PC-9 (cell line): ENCODE measurements around the gene CRPPA. TPM values are rescaled to one million over a fixed set of nuclear protein-coding genes. Genes with fewer than 3 reads are reported as not detected.

Experiments used
- BruUV-seq: library from RNA; stranded (reverse); fragments of 400-500 nt; replicated peaks from 2 replicates; lab custom pipeline; 2021; lab: Mats Ljungman, UMichigan
- CTCF ChIA-PET: fragments of 300-600 bp; sonication (Branson Sonifier 250); formaldehyde crosslinking; loops from one replicate; lab custom pipeline; 2022; ENCODE audit warnings: antibody characterized with exemption; lab: Charles Lee
- POLR2A ChIA-PET: fragments of 300-600 bp; sonication (Branson Sonifier 250); formaldehyde crosslinking; loops from one replicate; lab custom pipeline; 2022; ENCODE audit warnings: antibody characterized with exemption; ENCODE audit not compliant: unreplicated experiment; lab: Charles Lee
- DNase-seq, 2 experiments: peaks; one replicate each; pipeline versions ENCODE4 v3.0.0 to v3.0.0-alpha.2; 2015 to 2022; ENCODE audit warnings: mixed read lengths in 1 of 2
- H2AFZ ChIP-seq: fragments of 200-600 bp; sonication (generic); 2 replicates; pipeline ENCODE4 v1.8.1; 2017; ENCODE audit warnings: antibody characterized with exemption
- H3F3A ChIP-seq: fragments of 200-600 bp; sonication (generic); 2 replicates; pipeline ENCODE4 v1.8.1; 2017; ENCODE audit warnings: antibody characterized with exemption, mild to moderate bottlenecking, low read depth; ENCODE audit not compliant: insufficient read depth
- H3K27ac ChIP-seq: fragments of 200-600 bp; sonication (generic); 2 replicates; pipeline ENCODE4 v1.6.1; 2016; ENCODE audit warnings: mixed run types
- H3K27me3 ChIP-seq: fragments of 200-600 bp; sonication (generic); 2 replicates; pipeline ENCODE4 v1.6.1; 2016; ENCODE audit warnings: low read depth, mixed run types; ENCODE audit not compliant: insufficient read depth
- H3K36me3 ChIP-seq: fragments of 200-600 bp; sonication (generic); 2 replicates; pipeline ENCODE4 v1.6.1; 2016; ENCODE audit warnings: low read depth, mixed run types
- H3K4me1 ChIP-seq: fragments of 200-600 bp; sonication (generic); replicated peaks from 2 replicates; pipeline ENCODE4 v1.6.1; 2016; ENCODE audit warnings: mixed run types; ENCODE audit not compliant: insufficient read depth
- H3K4me2 ChIP-seq: fragments of 200-600 bp; sonication (generic); 2 replicates; pipeline ENCODE4 v1.6.1; 2017; ENCODE audit warnings: mixed run types
- H3K4me3 ChIP-seq: fragments of 200-600 bp; sonication (generic); 2 replicates; pipeline ENCODE4 v1.6.1; 2016; ENCODE audit warnings: mixed run types
- H3K79me2 ChIP-seq: fragments of 200-600 bp; sonication (generic); 2 replicates; pipeline ENCODE4 v1.6.1; 2017; ENCODE audit warnings: low read depth, mixed run types
- H3K9me2 ChIP-seq: fragments of 200-600 bp; sonication (generic); 2 replicates; pipeline ENCODE4 v1.8.1; 2017; ENCODE audit warnings: mild to moderate bottlenecking; ENCODE audit not compliant: insufficient read depth
- H3K9me3 ChIP-seq: fragments of 200-600 bp; sonication (generic); 2 replicates; pipeline ENCODE4 v1.8.1; 2016; ENCODE audit warnings: low read depth; ENCODE audit not compliant: insufficient read depth
- H4K20me1 ChIP-seq: fragments of 200-600 bp; sonication (generic); 2 replicates; pipeline ENCODE4 v1.8.1; 2017; ENCODE audit not compliant: insufficient read depth
- CTCF ChIP-seq: fragments of 200-600 bp; sonication (generic); conservative IDR thresholded peaks from 2 replicates; pipeline ENCODE4 v1.6.1; 2017; ENCODE audit warnings: mixed run types, antibody characterized with exemption, mild to moderate bottlenecking, moderate library complexity
- EZH2 ChIP-seq: fragments of 200-600 bp; sonication (generic); IDR thresholded peaks from 2 replicates; pipeline ENCODE4 v1.8.0; 2017; ENCODE audit warnings: antibody characterized with exemption, low read depth
- intact Hi-C: fragments of 100-400 bp; cut with micrococcal nuclease; formaldehyde crosslinking; loops from one replicate; pipeline ENCODE4 v1.10.0; 2022; ENCODE audit not compliant: unreplicated experiment
- total RNA-seq: library from RNA; stranded (reverse); gene quantifications from 2 replicates; pipeline ENCODE4 v1.2.3, GENCODE V29; 2021

CRPPA gene
- total RNA-seq, 1 experiment from 2014 or later = 9.2 TPM

GRCh38 chr7:16438988-16439387, 17.6 kb upstream of the CRPPA start:
- H3K27ac ChIP-seq = no peak overlapping the region
- no peaks in the 10 kb centered on the region for H3F3A ChIP-seq
- H3K4me1 ChIP-seq = 0 out of 2 replicates have a peak, but pooled peaks cover 5% of the 10 kb centered on the region
- H3K27me3 ChIP-seq = no peaks in the 10 kb centered on the region
- H4K20me1 ChIP-seq = no peaks in the 10 kb centered on the region
- no peaks in the 10 kb centered on the region for H3K36me3 ChIP-seq
- no peaks in the 10 kb centered on the region for H3K9me3 ChIP-seq
- TF ChIP-seq CTCF = no peak
- no peak for TF ChIP-seq EZH2
- no peak overlapping the region for H3K4me2 ChIP-seq
- no peak for DNase-seq
- POLR2A ChIA-PET = no interaction called here
- no peak overlapping the region for H3K4me3 ChIP-seq
- CTCF ChIA-PET = no interaction called here
- no peaks in the 10 kb centered on the region for H3K9me2 ChIP-seq
- H2AFZ ChIP-seq = no peak overlapping the region
- no peaks in the 10 kb centered on the region for H3K79me2 ChIP-seq
- intact Hi-C loops = no loop called here
- no TSS peak for BruUV-seq

DNA sequence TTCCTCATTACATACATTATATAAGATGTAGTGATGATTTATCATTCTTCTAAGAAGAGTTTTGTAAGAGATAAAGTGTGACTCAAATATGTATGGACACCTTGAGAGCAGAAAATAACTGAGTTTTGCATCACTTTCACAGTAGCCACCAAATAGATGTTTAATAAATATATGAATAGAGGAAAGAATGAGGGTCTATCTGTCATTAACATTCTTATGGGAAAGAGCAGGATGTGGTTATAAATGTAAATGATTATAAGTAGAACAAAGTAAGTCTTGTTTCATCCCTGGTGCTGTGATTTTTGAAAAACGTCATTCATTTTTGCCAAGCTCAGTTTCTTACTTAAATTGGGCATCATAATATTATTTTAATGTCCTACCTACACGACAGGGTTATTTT, 15.0 kb upstream of the CRPPA start:
- BruUV-seq = no TSS peak
- no peak for TF ChIP-seq EZH2
- TF ChIP-seq CTCF = no peak
- no peak overlapping the region for H3K4me2 ChIP-seq
- no peaks in the 10 kb centered on the region for H3K9me2 ChIP-seq
- ChIA-PET POLR2A (interaction anchor here (0.6 kb wide), 1 partner anchor 854 kb away, joined by 4 read pairs; no protein-coding TSS in a partner anchor), CTCF (interaction anchor here (1.2 kb wide), 1 partner anchor 128 kb away, joined by 3 read pairs; no protein-coding TSS in a partner anchor)
- H3K9me3 ChIP-seq = no peaks in the 10 kb centered on the region
- no peaks in the 10 kb centered on the region for H3K79me2 ChIP-seq
- no peaks in the 10 kb centered on the region for H3F3A ChIP-seq
- no peaks in the 10 kb centered on the region for H3K27me3 ChIP-seq
- H2AFZ ChIP-seq = no peak overlapping the region
- intact Hi-C loops = no loop called here
- no peaks in the 10 kb centered on the region for H4K20me1 ChIP-seq
- H3K4me1 ChIP-seq = 0 out of 2 replicates have a peak, but pooled peaks cover 5% of the 10 kb centered on the region
- no peaks in the 10 kb centered on the region for H3K36me3 ChIP-seq
- no peak overlapping the region for H3K27ac ChIP-seq
- no peak overlapping the region for H3K4me3 ChIP-seq
- DNase-seq = no peak

GRCh38 chr7:16433568-16434122, 12.3 kb upstream of the CRPPA start:
- intact Hi-C loops = no loop called here
- no TSS peak for BruUV-seq
- Histone ChIP-seq H3K27me3 (no peaks in the 10 kb centered on the region), H3K4me2 (no peak overlapping the region), H2AFZ (no peak overlapping the region), H3K79me2 (no peaks in the 10 kb centered on the region), H3K9me2 (no peaks in the 10 kb centered on the region), H3K36me3 (no peaks in the 10 kb centered on the region), H3F3A (no peaks in the 10 kb centered on the region), H3K4me3 (no peak overlapping the region), H3K27ac (no peak overlapping the region), H3K9me3 (no peaks in the 10 kb centered on the region), H3K4me1 (no peaks in the 10 kb centered on the region), H4K20me1 (no peaks in the 10 kb centered on the region)
- POLR2A ChIA-PET = interaction anchor here (0.6 kb wide), 1 partner anchor 130 kb away, joined by 4 read pairs; no protein-coding TSS in a partner anchor
- CTCF ChIA-PET = interaction anchor here (0.7 kb wide), 1 partner anchor 16 kb away, joined by 3 read pairs; no protein-coding TSS in a partner anchor
- TF ChIP-seq EZH2 (no peak), CTCF (no peak)
- DNase-seq = no peak
